ENCODE data around the gene TAS1R1. TPM values are rescaled to one million over a fixed set of nuclear protein-coding genes. Genes with fewer than 3 reads are reported as not detected.

The TAS1R1 gene
- total and polyA plus RNA-seq, 2 experiments from 2014 or later, result 0.19 TPM; not detected in 1

DNA sequence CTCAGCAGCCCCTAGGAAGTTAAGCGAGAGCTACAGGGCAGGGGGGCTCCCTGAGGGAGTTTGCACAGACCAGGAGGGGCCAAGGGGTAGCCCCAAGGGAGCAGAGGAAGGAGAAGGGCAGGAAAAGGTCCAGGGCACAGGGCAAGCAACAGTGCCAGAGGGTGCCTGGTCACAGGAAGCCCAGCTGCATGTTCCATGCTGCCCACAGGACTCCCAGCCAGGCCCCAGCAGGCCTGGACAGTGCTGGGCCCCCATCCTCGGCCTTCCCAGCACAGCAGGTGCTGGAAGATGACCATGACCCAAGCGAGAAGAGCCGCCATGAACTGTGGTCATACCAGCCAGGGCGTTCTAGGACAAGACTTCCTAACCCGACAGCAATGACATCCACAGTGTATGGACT is 36.5 kb downstream of the TAS1R1 start (continued):
- TF ChIP-seq, protein P1, sequence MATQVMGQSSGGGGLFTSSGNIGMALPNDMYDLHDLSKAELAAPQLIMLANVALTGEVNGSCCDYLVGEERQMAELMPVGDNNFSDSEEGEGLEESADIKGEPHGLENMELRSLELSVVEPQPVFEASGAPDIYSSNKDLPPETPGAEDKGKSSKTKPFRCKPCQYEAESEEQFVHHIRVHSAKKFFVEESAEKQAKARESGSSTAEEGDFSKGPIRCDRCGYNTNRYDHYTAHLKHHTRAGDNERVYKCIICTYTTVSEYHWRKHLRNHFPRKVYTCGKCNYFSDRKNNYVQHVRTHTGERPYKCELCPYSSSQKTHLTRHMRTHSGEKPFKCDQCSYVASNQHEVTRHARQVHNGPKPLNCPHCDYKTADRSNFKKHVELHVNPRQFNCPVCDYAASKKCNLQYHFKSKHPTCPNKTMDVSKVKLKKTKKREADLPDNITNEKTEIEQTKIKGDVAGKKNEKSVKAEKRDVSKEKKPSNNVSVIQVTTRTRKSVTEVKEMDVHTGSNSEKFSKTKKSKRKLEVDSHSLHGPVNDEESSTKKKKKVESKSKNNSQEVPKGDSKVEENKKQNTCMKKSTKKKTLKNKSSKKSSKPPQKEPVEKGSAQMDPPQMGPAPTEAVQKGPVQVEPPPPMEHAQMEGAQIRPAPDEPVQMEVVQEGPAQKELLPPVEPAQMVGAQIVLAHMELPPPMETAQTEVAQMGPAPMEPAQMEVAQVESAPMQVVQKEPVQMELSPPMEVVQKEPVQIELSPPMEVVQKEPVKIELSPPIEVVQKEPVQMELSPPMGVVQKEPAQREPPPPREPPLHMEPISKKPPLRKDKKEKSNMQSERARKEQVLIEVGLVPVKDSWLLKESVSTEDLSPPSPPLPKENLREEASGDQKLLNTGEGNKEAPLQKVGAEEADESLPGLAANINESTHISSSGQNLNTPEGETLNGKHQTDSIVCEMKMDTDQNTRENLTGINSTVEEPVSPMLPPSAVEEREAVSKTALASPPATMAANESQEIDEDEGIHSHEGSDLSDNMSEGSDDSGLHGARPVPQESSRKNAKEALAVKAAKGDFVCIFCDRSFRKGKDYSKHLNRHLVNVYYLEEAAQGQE (IDR thresholded peaks at IDR 0.05; ENCODE audit: unreplicated experiment), result no peak
- no peak for TF ChIP-seq CREB1 (CRISPR knock-in tag; IDR thresholded peaks at IDR 0.05; ENCODE audit: low read depth)
- no peak for TF ChIP-seq JUNB (IDR thresholded peaks at IDR 0.05; ENCODE audit: unreplicated experiment)
- TF ChIP-seq, protein P2, sequence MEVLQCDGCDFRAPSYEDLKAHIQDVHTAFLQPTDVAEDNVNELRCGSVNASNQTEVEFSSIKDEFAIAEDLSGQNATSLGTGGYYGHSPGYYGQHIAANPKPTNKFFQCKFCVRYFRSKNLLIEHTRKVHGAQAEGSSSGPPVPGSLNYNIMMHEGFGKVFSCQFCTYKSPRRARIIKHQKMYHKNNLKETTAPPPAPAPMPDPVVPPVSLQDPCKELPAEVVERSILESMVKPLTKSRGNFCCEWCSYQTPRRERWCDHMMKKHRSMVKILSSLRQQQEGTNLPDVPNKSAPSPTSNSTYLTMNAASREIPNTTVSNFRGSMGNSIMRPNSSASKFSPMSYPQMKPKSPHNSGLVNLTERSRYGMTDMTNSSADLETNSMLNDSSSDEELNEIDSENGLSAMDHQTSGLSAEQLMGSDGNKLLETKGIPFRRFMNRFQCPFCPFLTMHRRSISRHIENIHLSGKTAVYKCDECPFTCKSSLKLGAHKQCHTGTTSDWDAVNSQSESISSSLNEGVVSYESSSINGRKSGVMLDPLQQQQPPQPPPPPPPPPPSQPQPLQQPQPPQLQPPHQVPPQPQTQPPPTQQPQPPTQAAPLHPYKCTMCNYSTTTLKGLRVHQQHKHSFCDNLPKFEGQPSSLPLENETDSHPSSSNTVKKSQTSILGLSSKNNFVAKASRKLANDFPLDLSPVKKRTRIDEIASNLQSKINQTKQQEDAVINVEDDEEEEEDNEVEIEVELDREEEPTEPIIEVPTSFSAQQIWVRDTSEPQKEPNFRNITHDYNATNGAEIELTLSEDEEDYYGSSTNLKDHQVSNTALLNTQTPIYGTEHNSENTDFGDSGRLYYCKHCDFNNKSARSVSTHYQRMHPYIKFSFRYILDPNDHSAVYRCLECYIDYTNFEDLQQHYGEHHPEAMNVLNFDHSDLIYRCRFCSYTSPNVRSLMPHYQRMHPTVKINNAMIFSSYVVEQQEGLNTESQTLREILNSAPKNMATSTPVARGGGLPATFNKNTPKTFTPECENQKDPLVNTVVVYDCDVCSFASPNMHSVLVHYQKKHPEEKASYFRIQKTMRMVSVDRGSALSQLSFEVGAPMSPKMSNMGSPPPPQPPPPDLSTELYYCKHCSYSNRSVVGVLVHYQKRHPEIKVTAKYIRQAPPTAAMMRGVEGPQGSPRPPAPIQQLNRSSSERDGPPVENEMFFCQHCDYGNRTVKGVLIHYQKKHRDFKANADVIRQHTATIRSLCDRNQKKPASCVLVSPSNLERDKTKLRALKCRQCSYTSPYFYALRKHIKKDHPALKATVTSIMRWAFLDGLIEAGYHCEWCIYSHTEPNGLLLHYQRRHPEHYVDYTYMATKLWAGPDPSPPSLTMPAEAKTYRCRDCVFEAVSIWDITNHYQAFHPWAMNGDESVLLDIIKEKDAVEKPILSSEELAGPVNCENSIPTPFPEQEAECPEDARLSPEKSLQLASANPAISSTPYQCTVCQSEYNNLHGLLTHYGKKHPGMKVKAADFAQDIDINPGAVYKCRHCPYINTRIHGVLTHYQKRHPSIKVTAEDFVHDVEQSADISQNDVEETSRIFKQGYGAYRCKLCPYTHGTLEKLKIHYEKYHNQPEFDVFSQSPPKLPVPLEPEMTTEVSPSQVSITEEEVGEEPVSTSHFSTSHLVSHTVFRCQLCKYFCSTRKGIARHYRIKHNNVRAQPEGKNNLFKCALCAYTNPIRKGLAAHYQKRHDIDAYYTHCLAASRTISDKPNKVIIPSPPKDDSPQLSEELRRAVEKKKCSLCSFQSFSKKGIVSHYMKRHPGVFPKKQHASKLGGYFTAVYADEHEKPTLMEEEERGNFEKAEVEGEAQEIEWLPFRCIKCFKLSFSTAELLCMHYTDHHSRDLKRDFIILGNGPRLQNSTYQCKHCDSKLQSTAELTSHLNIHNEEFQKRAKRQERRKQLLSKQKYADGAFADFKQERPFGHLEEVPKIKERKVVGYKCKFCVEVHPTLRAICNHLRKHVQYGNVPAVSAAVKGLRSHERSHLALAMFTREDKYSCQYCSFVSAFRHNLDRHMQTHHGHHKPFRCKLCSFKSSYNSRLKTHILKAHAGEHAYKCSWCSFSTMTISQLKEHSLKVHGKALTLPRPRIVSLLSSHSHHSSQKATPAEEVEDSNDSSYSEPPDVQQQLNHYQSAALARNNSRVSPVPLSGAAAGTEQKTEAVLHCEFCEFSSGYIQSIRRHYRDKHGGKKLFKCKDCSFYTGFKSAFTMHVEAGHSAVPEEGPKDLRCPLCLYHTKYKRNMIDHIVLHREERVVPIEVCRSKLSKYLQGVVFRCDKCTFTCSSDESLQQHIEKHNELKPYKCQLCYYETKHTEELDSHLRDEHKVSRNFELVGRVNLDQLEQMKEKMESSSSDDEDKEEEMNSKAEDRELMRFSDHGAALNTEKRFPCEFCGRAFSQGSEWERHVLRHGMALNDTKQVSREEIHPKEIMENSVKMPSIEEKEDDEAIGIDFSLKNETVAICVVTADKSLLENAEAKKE (CRISPR knock-in tag; IDR thresholded peaks at IDR 0.05), result no peak
- TF ChIP-seq ZNF114 (CRISPR knock-in tag; IDR thresholded peaks at IDR 0.05), result no peak
- TF ChIP-seq EZH2 (IDR thresholded peaks at IDR 0.05; ENCODE audit: low read depth, unreplicated experiment), result no peak
